ENCODE results near the gene GASK1A. TPM values are rescaled to one million over a fixed set of nuclear protein-coding genes. Genes with fewer than 3 reads are reported as not detected.

Gene GASK1A
- 0.13 and 0.20 TPM in 2 replicates for total RNA-seq (2013; cell fraction: nucleolus; rRNA removed)
- total RNA-seq (2014; rRNA removed) (not detected in 2 replicates), total RNA-seq (2014; rRNA removed; fragmentation: Illumina TruSeq; extraction: Trizol) (not detected in 2 replicates), total RNA-seq (2021) (0.18 TPM in 1 of 2 replicates, not detected in the other), polyA plus RNA-seq (2011; rRNA removed) (not detected in 2 replicates), polyA plus RNA-seq (2014; fragmentation: Illumina TruSeq; extraction: Trizol) (not detected in 2 replicates), polyA plus RNA-seq (2014; fragmentation: Nextera tagmentation; extraction: Ambion mirVana) (not detected), polyA plus RNA-seq (2014; rRNA removed) (not detected in 2 replicates), polyA plus RNA-seq (2016; fragmentation: Nextera tagmentation; extraction: Ambion mirVana) (not detected), polyA minus RNA-seq (2011; rRNA and poly(A)+ RNA removed) (not detected in 2 replicates), Bru-seq, nascent RNA (percentile 20 among the genes with signal in this experiment), BruChase-seq, experiment 1, labeled RNA remaining after a 6-hour chase (percentile 24 among the genes with signal in this experiment), BruChase-seq, experiment 2, labeled RNA remaining after a 2-hour chase (percentile 19 among the genes with signal in this experiment)
- not detected for polyA plus RNA-seq (2011; ENCODE audit: low read depth)
- 0.03 TPM in 1 of 2 replicates, not detected in the other for polyA plus RNA-seq (2011; cell fraction: cytosol; rRNA removed)
- not detected in 2 replicates for polyA plus RNA-seq (2011; cell fraction: nucleus; rRNA removed)
- polyA plus RNA-seq (2012) = not detected in 2 replicates
- polyA minus RNA-seq (2011; cell fraction: cytosol; rRNA and poly(A)+ RNA removed) = not detected in 2 replicates
- not detected in 2 replicates for polyA minus RNA-seq (2011; cell fraction: nucleus; rRNA and poly(A)+ RNA removed)
- long read RNA-seq, experiment 1 = 0 reads
- long read RNA-seq, experiment 2 = 0 reads

DNA sequence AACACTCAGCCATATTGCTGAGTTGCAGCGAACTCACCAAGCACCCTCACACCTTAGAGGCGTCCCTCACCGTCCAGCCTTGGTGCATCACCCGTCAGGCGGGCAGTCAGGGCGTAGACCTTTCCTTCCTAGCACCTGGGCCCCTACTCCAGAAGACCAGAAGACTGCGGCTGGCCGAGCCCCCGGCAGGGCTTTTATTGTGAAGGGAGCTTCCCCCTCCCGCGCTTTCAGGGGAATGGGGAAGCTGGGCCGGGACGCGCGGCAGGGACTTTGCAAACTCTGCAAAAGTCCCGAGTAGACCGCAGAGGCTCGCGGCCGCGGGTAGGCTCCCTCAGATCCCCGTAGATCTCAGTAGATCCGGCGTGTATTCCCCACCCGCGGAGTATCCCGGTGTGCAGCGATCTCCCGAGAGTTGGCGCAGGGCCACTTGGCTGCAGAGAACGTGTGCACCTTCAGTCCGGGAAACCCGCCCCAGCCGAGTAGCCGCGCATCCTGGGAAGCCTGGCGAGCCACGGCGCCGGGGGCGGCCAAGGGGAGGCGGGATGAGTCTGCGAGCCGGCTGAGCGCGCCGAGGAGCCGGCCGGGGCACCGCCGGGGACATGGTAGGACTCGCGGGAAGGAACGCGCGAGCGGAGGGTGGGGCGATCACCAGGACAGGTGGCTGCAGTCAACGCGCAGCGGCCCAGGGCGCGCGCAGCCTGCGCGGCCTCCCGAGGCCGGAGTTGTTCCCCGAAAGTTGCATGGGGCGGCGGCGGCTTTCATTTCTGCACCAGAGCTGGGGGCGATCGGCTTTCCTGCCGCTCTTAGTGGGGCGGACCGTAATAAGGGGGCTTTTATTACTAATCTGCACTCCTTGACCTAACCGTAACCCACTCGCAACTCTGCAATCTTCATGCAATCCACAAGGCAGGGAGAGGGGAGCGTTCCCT, at the start of gene GASK1A:
Gene GASK1A (plus strand): TSS at position 268 of the 929 bp plus-strand sequence. CDS start 332 bp downstream, at position 600.
- TF ChIP-seq HDAC6 (IDR thresholded peaks at IDR 0.05; ENCODE audit: unreplicated experiment) = peak; percentile 46
- no peak for TF ChIP-seq SUZ12 (IDR thresholded peaks at IDR 0.05; ENCODE audit: unreplicated experiment)
- Histone ChIP-seq H3K4me2 (ENCODE audit: control insufficient read depth, insufficient read depth) (no peak within 1 kb of the TSS; the same call in 1 of the 2 replicates), H3K27ac (ENCODE audit: control insufficient read depth, insufficient read depth) (no peak within 1 kb of the TSS), H4K20me1 (ENCODE audit: control insufficient read depth, insufficient read depth) (no peaks in the 10 kb centered on the region), H3K36me3 (ENCODE audit: control insufficient read depth in 2 of 2, insufficient read depth in 2 of 2, low read length in 1 of 2) (no peaks in the 10 kb centered on the region), H3K4me3 (no peak within 1 kb of the TSS), H2AFZ (ENCODE audit: control insufficient read depth, low read depth, low read length) (no peak within 1 kb of the TSS), H3K27me3 (replicated peaks in 1 of 2; ENCODE audit: control insufficient read depth in 2 of 2, insufficient read depth in 2 of 2, low read length in 1 of 2) (peaks cover 5 to 10% of the 10 kb centered on the region in 2 experiments; a peak in 3 of 4 replicates), H3K9me3 (replicated peaks; ENCODE audit: control insufficient read depth, insufficient read depth, low read length) (no peaks in the 10 kb centered on the region; the same call in 2 of the 3 replicates), H3K4me1 (ENCODE audit: control insufficient read depth, insufficient read depth, low read length) (no peaks in the 10 kb centered on the region), H3K9ac (ENCODE audit: control insufficient read depth, insufficient read depth, low read length) (no peak within 1 kb of the TSS), H3K79me2 (ENCODE audit: control insufficient read depth, insufficient read depth, low read length) (no peaks in the 10 kb centered on the region)
- ChIA-PET CTCF (interaction anchor here (1.0 to 3.4 kb wide), 3 partner anchors 14 to 197 kb away, joined by 3 to 12 read pairs (median 3); no protein-coding TSS in a partner anchor), POLR2A (interaction anchor here (0.6 kb wide), 1 partner anchor 9 kb away, joined by 3 read pairs; no protein-coding TSS in a partner anchor), RAD21 (ENCODE audit: unreplicated experiment) (no interaction called here), SMC1A (ENCODE audit: uncharacterized antibody, unreplicated experiment) (no interaction called here)
- WGBS (ENCODE audit: insufficient coverage, insufficient replicate concordance, low lambda C conversion rate, missing lambda C conversion rate) = 7% methylated on average over 64 of the region's 80 CpGs
- BruUV-seq (replicated peaks) = no TSS peak
- in situ Hi-C loops (cut with MboI) = no loop called here
- no peak for FAIRE-seq
- peak; percentile 74 for ATAC-seq
- DNase-seq (ENCODE audit: low read depth, low spot score) = no peak
- intact Hi-C loops (cut with micrococcal nuclease; ENCODE audit: unreplicated experiment) = no loop called here

Data from GM12878 (cell line).